CD4-positive, alpha-beta T cell treated with Interleukin-10 for 1 hour (primary cell): ENCODE measurements around the gene TSTD2.

Experiments used
- DNase-seq: peaks from one replicate; pipeline ENCODE4 v3.0.0-alpha.2; 2020

Gene TSTD2

GRCh38 chr9:97632985-97633858 lies at the start of gene TSTD2, which contains the start of gene NCBP1:
TSTD2 (minus strand) TSS chr9:97633368; CDS start chr9:97627562, 5,806 bp downstream.
NCBP1 (plus strand) TSS chr9:97633821; CDS start chr9:97633882, 61 bp downstream.
- peak; percentile 97 for DNase-seq

DNA sequence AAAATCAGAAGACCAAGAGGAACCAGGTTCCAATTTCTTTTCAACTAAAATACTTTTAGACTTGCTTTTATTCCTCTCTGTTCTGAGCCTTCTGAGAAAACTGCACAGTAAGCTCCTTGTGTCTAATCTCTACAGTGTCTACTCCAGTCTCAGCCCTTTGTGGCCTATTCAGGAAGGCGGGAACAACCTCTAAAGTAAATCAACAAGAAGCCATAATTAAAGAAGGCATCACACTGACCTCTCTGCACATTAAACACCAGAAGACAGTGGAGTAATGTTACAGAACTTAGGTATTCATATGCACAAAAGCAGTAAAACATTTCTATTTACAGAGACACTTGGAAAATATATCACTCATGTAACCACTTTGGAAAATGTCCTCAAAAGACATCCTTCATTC lies 49.1 kb upstream of the TSTD2 start:
- DNase-seq: no peak

- DNase-seq: no peak
Measured at GRCh38 chr9:97675655-97676054, 42.5 kb upstream of the TSTD2 start.

DNA sequence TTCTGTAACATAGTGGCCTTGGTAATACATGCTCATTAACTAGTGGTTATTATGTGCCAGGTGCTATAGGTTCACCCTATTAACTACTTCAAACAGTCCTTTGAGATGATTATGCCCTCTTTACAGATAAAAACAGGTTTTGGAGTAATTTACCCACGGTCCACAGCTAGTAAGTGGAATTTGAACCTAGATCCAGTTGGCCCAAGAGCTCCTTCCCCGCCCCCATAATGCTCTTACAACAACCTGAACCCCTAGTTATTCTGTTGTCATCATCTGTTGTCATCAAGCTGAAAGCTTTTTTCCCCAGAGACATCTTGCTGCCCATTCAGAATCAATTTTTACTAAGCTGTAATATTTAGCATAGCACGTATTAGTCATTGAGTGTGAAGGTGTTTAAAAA lies 40.8 kb upstream of the TSTD2 start:
- DNase-seq: no peak

- DNase-seq: no peak
Measured at GRCh38 chr9:97672403-97672802, 39.2 kb upstream of the TSTD2 start.

- DNase-seq: no peak
Measured at GRCh38 chr9:97670586-97670985, 37.4 kb upstream of the TSTD2 start.

- no peak for DNase-seq
Measured at GRCh38 chr9:97668485-97668884, 35.3 kb upstream of the TSTD2 start.

DNA sequence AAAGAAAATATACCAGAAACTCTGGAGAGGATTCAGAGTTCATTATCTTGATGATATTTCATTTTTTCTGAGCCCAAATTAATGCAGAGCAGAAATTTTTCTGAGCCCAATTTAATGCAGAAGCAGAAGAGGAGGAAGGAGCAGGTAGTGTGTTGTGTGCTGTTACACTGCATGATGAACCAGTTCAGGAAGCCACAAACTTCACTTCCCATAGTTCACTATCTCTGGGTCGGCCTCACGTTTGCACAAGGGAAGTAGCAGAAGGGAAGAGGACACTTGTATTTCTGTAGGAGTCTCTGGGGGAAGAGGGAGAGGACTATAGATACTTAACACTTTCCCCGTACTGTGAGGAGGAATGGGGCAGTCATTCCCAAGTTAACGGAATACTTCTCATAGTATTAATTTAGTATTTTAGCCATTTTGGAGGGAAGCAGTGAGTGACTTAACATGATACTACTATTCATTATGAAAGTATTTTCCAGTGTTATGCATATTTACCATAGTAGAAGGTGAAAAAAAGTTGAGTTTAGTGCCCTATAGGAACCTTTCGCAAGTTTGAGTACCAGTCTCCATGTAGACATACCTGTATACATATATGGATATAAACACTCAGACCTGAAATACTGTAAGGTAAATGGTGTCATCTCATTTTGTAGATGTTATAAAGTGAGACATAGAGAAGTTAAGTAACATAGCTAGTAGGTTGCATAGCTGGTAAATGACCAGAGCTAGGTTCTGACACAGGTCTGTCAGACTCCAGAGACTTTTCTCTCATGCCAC lies 33.9 kb upstream of the TSTD2 start:
- DNase-seq: no peak

DNA sequence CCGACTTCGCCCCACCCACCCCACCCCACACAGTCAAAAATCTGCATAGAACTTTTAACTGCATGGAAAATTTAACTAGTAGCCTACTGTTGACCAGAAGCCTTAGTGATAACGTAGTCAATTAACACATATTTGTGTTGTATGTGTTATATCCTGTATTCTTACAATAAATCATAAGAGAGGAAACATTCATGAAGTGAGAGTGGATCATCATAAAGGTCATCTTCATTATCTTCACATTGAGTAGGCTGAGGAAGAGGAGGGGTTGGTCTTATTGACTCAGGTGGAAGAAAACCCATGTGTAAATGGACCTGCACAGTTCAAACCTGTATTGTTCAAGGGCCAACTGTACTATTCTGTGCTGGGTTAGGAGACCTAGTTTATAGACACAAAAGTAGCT lies 32.6 kb upstream of the TSTD2 start:
- no peak for DNase-seq

DNA sequence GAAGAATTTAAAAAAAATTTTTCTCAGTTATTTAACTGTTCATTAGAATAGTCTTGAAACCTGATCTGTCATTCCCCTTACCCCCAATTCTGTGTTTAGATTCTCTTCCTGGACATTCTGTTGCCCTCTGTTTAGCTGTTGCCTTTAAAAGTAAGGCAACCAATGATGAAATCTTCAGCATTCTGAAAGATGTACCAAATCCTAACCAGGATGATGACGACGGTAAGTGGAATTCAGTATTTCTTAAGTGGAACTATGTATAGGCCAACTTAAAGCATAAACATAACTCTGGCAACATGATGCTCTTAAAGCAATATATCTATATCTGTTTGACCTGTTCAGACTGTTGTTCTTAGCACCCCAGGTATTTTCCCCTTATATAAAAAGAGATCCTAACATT lies 27.7 kb upstream of the TSTD2 start:
- no peak for DNase-seq

GRCh38 chr9:97660340-97660739 lies 27.2 kb upstream of the TSTD2 start:
- no peak for DNase-seq

GRCh38 chr9:97659771-97660170 lies 26.6 kb upstream of the TSTD2 start:
- DNase-seq: no peak

- DNase-seq: no peak
Measured at GRCh38 chr9:97658707-97659106, 25.5 kb upstream of the TSTD2 start.

DNA sequence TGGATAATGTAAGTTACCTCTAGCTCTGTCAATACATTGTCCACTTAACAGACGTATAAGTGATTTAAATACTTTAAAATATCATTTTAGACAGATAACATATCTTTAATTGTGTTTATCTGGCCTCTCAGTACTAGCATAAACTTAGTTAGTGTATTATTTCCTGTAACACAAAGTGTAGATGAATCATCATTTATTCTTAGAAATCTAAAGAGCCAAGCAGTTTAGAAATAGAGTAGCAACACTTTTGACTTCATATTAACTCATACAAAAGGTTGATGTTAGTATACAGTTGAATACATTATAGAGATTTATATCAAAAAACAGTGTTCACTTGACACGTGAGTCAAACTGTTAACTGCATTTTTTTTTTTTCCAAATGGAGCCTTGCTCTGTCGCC lies 18.5 kb upstream of the TSTD2 start:
- no peak for DNase-seq

- DNase-seq: no peak
Measured at GRCh38 chr9:97647996-97648395, 14.8 kb upstream of the TSTD2 start.

DNA sequence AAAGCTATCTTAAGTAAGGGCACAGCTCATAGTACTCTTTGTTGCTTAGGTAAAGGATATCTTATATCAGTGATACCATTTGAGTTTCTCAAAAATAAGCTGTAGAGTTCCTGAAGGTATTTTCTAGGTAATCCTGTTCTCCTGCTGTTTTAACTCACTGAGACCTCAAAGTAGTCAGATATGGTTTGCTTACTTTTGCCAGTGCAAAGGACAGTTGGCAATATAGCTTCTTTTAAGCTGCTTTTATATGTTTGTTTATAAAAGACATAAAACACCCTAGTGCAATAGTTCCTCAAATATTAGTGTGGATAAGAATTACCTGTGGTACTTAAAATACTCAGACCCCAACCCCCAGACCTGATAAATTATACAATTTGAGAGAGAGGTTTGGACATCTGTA lies 12.6 kb upstream of the TSTD2 start:
- DNase-seq: no peak

- DNase-seq: no peak
Measured at GRCh38 chr9:97640325-97640724, 7.2 kb upstream of the TSTD2 start.

GRCh38 chr9:97638666-97639065 lies 5.5 kb upstream of the TSTD2 start:
- DNase-seq: no peak

DNA sequence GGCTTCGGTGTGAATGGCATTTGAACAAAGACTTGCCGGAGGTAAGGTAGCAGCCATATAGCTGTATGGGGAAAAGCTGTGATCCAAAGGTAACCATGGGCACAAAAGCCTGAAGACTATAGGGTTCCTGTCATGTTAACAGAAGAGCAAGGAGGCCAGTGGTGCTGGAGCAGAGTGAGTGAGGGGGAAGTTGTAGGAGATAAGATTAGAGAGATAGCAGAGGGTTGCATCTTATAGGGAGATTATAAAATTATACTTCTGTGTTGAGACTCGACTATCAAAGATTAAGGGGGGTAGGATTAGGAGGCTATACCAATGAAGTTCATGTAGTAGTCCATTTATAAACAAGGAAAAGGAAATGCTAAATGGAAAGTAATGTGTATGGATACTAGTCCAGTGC lies 3.7 kb upstream of the TSTD2 start:
- no peak for DNase-seq

- no peak for DNase-seq
Measured at GRCh38 chr9:97635026-97635425, 1.9 kb upstream of the TSTD2 start.

DNA sequence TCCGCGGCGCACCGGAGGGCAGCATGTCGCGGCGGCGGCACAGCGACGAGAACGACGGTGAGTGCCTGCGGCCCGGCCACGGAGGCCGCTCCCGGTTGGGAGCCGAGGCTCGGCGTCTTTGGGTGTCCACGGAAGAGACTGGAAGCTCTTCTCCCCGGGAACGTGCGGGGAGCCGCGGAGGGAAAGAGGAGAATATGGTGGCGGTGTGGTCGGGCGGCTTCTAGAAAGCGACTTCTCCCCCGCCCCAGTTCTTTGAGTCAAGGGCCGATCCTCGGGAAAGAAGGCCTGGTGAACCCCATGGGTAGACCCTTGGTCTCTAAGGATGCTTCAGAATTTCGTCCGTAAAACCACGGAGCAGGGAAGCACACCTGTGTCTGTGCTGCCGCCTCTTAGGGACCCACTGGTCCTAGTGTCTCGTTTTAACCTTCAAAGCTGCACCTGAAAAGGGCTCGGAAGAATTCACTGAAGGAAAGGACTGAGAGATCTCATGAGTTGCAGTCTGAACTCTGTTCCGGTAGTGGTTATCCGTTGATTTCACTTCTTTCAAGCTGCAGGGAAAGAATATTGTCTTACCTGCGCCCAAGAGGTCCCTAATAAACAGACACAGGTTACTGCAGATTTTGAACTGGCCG lies 807 bp upstream of the TSTD2 start:
- peak; percentile 21 for DNase-seq

- DNase-seq: peak; percentile 3
Measured at GRCh38 chr9:97632248-97632984, 752 bp downstream of the TSTD2 start.

DNA sequence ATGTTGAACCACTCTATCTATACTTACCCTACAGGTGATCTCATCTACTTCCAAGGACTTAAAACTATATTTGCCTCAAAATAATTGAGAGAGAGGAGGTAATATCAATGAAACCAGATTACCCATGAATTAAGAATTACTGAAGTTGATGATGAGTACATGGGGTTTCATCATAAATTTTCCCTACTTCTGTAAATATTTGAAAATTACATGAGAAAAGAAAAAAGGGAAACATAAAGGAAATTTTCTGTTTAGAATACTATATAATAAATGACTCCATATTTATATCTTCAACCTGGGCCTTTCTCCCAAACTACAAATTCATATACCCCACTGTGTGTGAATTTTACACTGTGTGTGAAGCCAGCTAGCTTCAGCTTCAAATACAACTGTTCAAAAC lies 2.6 kb downstream of the TSTD2 start:
- no peak for DNase-seq
